HG03097 (cell line): ENCODE measurements around the gene RPS27.
"Not testable (repeated sequence)": the region's sequence is repeated elsewhere in the genome, so short reads cannot be mapped to it uniquely, and the experiment has no call there.

Source experiments
- ATAC-seq: cut with Tn5 transposase; IDR thresholded peaks from one replicate; pipeline ENCODE4 v1.9.1; 2021; ENCODE audit not compliant: unreplicated experiment, low FRiP score

Gene RPS27

DNA sequence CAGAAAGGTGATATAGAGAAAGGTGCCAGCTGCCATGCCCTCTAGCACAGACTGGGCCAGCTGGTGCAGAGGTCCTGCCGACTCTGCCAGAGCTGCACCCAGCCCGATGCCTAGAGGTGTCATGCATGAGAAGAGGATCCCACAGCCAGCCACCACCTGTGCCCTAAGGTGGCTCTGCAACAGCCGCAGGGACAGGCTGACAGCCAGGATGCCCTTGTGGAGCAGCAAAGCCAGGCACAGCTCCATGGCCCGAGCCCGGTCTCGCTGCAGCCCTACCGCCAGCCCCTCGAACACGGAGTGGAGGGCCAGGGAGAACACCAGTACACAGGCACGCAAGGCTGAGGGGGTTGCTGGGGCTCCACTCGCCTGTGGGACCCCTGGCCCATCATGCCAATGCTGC, 30.4 kb upstream of the RPS27 start:
- ATAC-seq, result no peak

DNA sequence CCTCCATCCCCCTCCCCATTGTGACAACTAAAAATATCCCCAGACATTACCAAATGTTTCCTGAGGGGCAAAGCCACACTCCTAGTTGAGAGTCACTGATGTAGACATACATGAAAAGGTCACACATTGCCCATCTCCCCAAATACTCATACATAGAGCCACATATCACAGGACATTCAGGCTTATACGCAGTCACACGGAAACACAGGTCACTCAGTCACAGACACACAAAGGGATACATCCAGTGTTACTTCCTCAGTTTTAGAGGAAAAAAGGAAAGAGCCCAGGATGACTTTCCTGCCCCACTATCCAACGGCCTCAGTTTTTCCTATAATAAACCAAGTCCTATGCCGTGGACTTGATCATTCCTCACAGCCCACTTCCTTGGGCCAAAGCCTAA, 29.1 kb upstream of the RPS27 start:
- ATAC-seq, result no peak

DNA sequence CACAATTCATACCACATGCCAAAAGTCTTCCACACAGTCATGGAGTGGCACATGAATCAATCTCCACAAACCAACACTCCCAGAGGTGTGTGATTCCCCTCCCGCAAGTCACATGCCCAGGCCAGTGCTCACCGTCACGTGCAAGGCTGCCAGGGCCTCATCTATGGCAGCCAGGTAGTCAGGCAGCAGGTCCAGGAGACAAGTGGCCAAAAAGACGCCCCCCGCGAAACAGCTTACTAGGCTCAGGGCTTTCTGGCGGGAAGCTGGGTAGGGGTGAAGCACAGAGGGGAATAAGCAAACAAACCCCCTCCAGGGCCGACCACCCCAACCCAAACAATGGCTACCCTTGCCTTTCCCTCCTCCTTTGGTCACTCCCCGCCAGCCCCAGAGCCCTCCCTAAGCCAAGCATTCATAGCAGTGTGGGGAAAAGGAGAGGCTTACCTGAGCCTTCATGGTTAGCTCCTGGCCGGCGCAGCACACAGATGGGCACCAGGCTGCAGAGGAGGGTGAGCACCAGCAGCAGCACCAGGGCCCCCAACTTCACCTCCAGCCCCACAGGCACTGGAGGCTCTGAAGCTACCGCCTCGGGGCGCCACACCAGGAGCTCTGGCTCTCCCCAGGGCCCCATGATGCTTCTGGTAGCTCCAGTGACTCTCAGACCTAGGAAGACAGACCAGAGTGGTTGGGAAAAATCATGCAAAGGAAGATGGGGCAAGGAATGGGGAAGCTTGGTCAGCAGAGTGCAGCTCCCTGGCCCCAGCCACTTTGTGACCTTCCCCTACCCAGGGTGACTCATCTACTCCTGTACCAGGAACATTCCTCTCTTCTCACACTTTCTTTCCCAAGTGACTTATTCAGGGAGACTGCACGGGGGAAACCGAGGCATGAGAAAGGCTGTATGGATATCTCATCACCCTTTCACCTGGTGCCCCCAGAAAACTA, 28.2 kb upstream of the RPS27 start:
- no peak for ATAC-seq

DNA sequence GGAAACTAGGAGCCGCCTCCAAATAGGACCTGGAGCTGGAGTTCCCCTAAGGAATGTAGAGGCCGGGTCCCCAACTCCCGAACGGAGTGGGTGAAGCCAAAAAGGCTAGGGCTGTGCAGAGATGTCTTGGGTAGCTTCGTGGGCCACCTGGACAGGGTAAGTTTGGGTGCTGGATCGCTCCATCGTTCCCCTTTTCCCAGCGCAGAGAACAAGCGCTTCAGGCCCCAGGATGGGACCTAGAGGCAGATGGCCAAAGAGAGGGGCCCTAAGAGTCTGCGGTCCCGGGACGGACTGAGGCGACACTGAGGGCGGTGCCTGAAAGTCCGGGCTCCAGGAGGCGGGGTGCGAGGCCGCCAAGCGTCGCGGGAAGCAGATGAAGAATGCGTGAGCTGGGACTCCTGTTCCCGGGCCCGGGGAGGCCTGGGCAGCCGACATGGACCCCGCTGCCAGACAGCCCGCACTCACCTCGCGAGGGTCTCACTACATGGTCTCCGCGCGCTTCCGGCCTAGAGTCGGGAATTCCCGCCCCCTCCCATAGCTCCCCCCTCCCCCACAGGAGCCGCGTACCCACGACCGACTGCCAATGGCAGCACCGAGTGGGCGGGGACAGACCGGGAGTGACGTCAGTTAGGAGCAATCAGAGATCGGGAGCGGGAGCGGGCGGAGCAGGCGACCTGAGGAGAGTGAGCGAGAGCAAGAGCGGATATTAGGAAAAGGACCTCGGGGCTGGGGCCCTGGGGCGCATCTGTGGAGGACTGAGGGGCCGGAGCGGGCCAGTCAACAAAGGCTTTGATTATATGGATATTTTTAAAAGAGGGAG, 27.3 kb upstream of the RPS27 start, which contains the start of gene SLC39A1:
Gene SLC39A1 (minus strand): TSS at position 508 of the 820 bp plus-strand sequence. CDS start 822 bp downstream, outside the sequence.
- ATAC-seq, result peak; percentile 35

DNA sequence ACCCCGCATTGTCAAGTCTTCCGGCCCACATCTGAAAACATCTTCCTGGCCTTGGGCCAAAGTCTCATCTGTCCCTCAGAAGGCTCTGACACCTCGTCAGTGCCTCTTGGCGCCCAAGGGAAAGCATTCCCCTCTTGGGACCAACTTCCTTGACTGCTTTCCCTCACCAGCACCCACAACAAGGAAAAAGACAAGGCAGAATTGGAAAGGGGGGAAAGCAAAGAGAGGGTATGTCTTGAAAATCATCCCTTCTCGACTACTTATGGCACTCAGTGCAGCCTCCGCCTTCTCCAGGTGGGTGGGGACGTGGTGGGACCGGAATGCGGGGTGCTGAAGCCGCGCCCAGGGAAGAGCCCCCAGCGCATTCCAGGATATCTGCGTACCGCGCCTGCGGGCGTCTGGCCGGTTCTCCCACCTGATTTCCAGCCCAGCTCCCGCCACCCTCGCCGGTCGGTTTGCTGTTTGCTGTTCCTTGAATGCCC, 26.7 kb upstream of the RPS27 start:
- ATAC-seq, result no peak

DNA sequence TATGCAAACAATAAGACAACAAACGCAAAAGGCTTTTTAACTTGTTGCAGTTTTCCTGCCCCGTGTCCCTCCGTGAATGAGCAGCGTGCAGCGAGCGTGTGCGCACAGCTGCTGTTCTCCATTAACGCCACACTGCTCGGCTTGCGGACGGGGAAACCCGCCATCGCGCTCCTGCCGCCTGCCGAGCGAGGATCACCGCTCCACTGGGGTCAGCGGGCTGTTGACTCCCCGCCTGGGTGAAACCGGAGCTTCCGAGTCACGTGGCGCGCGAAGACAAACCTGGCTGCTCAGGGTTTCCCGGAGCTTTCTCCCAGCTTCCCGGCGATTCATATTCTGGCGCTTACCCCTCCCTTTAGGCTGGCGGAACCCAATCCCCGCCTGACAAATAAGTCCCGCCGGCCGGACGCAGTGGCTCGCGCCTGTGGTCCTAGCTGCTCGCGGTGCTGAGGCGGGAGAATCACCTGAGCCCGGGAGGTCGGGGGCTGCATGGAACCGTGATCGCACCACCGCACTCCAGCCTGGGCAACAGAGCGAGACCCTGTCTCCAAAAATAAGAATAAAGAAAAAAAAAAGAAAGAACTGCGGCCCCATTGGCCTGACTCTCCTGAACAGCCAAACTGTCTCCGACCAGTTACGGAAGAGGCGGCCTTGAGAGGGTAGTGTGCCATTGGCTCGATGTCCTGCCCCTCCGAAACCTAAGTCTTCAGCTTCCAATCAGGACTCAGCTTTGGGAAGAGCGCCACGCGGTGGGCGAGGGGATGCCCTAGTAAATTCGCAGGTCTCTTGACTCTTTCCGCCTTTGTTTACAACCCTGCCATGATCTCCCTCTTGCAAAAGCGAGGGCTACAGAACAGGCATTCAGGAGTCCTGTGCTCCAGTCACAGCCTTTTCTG, 23.2 kb upstream of the RPS27 start, which contains the start of gene CREB3L4:
Gene CREB3L4 (plus strand): TSS at position 796 of the 893 bp plus-strand sequence. CDS start 624 bp downstream, outside the sequence.
- peak; percentile 75 for ATAC-seq

DNA sequence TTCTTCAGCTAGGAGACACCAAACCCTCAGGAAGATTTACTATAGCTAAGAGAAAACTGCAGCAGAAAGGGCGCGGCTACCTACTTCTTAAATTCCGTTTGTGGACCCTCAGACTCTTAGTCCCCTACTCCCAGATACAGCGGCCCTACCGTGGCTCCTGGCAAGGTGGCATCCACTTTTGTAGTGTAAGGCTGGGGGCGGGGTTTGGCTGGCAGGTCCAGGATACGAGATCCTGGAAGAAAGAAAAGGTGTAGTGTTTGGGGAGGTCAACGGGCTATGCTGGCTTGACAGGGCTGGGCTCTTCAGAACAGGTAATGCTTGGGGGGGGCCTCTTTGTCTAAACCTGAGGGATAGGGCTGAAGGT, 22.6 kb upstream of the RPS27 start:
- ATAC-seq, result no peak

DNA sequence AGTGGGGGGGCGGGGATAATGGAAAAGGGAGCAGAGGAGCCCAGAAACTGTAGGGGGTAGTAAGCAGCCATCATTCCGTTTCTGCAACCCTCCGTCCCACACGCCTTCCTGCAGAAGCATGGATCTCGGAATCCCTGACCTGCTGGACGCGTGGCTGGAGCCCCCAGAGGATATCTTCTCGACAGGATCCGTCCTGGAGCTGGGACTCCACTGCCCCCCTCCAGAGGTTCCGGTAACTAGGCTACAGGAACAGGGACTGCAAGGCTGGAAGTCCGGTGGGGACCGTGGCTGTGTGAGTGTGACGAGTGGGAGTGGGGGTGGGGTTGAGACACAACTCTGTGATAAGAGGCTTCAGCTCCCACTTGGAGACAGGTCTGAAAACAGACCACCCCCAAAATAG, 22.2 kb upstream of the RPS27 start:
- no peak for ATAC-seq

DNA sequence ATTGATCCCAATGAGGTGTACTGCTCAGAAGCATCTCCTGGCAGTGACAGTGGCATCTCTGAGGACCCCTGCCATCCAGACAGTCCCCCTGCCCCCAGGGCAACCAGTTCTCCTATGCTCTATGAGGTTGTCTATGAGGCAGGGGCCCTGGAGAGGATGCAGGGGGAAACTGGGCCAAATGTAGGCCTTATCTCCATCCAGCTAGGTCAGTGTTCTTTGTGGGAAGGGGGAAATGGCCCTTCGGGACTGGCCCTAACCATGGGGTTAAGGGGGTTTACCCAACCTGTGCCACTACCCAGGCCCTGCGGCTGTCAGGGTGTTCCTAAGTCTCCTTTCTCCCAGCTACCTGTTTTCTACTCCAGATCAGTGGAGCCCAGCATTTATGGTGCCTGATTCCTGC, 21.6 kb upstream of the RPS27 start:
- ATAC-seq, result no peak

DNA sequence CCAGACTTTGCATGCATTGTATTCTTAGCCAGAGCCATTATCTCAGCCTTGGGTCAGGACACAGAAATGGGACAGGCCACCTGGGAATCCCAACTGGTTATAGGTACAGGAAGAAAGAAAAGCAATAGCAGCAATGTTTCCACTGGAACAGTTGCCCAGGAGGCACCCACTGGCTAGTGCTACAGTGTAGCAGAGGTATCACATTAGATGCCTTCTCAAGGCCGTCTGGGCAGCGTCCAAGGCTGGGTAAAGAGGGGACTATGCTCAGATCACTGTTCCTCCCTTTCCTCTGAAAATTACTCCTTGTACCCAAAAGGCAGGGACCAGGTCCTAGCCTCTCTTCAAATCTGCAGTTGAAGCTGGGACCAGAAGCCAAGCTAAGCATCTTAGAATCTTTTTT, 20.2 kb upstream of the RPS27 start:
- no peak for ATAC-seq

DNA sequence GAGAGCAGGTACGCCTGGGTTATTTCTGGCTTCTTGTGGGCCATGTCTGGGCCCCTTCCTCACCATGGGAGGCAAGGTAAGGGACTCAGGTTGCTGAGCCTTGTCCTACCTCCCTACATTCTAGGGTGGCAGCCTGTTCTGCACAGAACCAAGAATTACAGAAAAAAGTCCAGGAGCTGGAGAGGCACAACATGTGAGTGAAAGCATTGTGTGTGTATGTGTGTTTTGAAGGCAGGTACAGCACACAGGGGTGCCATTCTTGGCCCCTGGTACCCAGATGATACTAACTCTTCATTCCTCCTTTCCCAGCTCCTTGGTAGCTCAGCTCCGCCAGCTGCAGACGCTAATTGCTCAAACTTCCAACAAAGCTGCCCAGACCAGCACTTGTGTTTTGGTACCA, 17.5 kb upstream of the RPS27 start:
- no peak for ATAC-seq

DNA sequence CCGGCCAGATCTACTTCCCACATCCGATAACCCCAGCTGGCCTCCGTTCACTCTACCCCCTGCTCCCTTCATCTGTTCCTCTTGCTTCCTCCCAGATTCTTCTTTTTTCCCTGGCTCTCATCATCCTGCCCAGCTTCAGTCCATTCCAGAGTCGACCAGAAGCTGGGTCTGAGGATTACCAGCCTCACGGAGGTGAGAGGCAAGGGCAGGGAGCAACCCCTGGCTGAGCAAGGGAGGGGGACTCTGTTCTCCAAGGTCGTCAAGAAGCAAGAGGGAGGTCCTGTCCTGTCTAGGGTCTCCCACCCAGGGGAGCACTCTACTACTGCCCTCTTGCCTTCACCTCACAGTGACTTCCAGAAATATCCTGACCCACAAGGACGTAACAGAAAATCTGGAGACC, 17.0 kb upstream of the RPS27 start:
- no peak for ATAC-seq

DNA sequence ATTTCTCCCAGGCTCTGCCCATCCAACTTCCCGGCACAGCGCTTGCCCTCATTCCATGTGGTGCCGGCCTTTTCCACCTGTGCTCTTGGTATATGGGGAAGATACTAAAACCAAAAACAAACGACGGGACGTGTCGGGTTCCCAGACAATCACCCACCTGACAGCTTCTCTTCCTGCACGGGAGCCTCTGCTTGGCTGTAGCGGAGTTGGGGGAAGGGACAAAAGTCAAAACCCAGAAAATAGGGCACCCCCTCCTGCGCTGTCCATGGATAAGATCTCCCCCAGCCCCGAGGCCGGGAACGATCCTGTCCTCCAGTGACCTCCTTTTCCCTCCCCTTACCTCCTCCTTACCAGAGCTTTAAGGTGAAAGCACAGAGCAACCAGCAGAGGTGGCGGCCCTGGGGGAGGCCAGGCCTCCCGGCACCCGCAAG, 13.7 kb upstream of the RPS27 start:
- no peak for ATAC-seq

DNA sequence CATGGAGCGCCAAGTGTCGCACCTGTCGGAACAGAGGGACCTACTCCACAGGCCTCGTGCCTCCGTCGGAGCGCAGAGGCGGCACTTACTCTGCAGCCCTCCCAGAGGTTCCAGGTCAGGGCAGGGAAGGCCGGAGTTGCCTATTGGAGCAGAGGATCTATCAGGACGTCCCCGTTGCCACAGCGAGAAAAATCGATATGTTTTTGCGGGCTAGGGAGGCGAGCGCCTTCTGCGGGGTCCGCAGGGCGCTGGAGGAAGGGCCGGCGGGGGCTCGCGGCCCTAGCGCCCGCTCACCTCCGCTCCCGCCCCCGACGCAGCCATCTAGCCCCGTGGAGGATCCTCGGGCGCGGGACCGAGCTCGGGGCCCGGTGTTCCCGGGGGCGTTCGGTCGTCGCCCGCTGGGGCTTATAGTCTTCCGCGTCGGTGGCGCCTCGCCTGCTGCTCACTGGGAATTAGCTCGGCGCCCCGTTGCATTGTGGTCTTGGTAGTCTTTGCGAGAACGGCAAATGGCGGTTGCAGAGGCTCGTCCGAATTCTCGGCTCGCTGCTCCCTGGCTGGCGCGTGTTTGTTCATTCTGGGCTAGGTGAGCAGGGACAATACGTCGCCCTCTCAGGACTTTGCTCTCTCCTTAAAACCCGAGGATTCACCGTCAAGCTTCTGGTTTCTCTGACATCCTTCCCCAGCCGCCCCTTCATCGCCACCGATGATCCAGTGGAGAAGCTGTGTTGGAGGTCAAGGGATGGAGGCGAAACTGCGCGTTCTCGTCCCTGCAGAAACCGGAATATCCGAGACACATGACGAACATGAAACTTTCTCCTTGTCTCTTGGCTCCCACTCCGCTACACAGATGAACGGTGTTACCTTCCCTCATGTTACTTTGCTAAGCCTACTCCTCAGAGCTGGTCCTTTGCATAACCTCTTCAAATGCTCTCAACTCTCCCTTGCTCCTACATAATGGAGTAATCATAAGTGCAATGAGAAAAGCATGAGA, 13.0 kb upstream of the RPS27 start, which contains the start of gene JTB:
Gene JTB (minus strand): TSS at position 425 of the 991 bp plus-strand sequence. CDS start 422 bp downstream, at position 3.
- ATAC-seq, result peak; percentile 60

DNA sequence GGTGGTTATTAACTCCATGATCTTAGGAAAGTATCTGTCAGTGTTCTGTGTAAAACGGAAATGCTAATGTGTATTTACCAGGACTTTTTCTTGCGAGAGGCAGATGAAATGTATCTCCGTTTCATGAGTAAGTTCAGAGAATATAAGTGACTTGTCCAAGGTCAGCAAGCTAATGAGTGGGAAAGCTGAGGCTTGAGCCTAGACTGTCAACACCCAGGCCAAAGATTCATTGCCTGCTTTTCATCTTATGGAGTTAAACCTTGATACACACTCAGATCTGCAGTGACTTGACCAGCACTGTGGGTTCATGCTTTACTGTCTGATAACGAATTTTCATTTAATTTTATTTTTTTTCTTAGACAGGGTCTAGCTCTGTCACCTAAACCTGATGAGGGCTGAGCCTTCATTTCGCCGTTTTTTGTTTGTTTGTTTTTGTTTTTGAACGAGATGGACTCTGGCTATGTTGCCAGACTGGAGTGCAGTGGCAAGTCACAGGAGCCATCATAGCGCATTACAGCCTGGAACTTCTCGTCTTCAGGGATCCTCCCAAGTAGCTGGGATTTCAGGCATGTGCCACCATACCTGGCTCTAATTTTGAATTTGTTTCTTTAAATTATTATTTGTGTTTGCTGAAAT, 12.2 kb upstream of the RPS27 start:
- ATAC-seq, result no peak

DNA sequence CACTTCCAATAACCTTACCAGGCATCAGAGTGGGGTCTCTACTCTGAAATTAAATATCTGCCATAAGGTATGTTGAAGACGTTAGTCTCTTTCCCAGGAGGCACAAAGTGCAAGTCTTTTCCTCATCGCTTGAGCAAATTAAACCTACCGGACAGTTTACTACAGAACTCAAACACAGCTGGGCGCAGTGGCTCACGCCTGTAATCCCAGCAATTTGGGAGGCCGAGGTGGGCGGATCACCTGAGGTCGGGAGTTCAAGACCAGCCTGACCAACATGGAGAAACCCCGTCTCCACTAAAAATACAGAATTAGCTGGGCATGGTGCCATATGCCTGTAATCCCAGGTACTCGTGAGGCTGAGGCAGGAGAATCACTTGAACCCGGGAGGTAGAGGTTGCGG, 11.5 kb upstream of the RPS27 start:
- ATAC-seq, result not testable (repeated sequence)

DNA sequence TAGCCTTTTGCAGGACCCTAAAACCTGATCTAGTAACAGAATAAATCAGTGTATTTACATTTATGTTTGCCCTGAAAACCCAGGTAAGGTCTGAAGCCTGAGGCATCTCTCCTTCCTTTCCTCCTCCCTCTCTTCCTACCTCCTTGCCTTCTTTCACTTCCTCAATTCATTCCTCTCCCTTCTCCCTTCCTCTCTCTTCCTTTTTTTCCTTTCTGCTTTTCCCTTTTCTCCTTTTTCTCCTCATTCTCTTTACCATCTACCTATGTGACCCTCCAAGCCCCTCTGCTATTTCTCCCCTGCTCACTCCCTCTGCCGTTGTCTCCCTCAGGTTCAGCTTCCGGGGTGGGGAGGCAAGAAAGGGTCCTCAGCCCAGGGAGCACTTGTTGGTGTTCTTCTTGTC, 8.8 kb upstream of the RPS27 start:
- not testable (repeated sequence) for ATAC-seq

DNA sequence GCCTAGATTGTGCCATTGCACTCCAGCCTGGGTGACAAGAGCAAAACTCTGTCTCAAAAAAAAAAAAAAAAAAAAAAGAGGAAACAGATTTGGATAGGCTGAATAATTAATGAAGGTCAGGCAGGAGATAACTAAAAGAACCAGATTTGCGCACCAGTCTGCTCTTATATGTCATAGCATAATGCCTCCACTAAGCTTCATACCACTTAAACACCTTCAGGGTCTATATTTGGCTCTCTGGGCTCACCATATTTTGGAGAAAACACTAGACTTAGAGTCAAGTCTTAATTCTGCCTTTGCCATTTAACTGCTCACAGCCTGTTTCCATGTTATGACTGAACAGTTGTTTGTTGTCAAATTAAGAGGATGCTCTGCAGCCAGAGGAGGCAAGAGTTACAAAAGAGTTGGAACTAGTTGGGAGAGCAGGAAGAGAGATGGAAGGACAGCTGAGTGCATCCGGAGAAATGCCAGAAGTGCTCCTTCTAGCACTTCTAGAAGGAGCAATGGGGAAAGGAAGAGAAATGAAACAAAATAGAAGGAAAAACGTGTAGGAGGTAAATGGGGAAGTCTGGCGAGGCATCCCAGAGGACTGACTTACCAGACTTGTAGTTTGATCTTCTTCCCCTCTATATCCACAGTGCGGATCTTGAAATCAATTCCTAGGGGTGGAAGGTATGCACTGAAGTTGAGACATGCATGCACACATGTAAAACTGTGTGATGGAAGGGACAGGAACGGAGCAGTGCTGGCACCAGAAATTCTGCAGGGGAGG, 6.3 kb upstream of the RPS27 start:
- no peak for ATAC-seq
